HG03039 (cell line): ENCODE measurements around the gene COPS3.

Experiments
- ATAC-seq: cut with Tn5 transposase; IDR thresholded peaks from one replicate; pipeline ENCODE4 v1.9.1; 2021; ENCODE audit warnings: mild to moderate bottlenecking, moderate library complexity; ENCODE audit not compliant: unreplicated experiment

COPS3 gene

DNA sequence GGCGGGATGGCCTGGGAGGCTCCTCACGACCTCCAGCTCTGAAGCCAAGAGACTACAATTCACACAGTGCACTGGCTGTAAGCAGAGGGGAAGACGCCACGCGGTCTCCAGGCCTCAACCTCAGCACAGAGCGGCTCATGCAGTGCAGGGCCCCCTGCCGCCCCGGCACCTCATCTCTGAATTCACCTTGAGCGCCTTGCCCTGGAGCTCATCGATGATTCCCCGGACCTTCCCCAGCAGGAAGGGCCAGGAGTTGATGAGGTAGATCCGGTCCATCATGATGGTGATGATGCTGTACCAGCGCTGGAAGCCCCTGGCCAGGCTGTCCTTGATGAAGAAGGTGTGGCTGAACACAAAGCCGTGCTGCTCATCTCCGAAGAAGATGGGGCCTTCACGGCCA lies 57.3 kb downstream of the COPS3 start:
- no peak for ATAC-seq

DNA sequence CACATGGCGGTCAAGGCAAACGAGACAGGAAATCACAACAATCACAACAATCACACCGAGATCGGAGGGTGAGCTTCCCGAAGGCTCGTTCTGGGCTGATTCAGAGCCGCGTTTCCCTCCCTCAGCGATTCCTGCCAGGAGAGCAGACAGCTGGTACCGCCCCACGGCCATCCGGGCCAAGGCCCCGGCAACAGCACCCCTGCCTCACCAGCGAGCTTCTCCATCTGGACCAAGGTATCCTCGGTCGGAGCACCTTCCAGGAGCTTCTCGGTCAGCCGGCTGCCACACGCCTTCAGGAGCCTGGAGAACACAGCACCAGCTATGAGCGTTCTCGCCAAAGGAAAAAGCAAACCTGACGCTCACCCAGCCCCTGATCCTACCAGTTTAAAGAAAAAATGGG lies 59.7 kb downstream of the COPS3 start:
- no peak for ATAC-seq

DNA sequence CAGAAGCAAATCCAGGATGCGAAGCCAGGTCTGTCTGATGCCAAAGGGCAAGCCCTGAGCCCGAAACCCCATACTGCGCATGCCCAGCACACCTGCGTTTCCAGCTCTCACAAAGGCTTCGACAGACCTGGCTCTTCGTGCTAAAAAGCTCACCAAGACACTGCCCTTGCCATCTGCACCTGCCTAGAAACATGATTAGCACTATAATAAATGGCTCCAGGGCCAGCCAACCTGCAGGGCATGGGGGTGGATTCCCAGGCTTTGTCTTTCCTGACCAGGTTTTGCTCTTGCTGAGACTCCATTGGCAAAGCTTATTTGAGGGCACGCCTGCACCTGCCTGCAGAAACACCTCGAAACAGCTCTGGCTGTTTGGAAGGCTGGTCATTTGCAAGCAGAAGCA lies 60.5 kb downstream of the COPS3 start:
- ATAC-seq, result no peak

DNA sequence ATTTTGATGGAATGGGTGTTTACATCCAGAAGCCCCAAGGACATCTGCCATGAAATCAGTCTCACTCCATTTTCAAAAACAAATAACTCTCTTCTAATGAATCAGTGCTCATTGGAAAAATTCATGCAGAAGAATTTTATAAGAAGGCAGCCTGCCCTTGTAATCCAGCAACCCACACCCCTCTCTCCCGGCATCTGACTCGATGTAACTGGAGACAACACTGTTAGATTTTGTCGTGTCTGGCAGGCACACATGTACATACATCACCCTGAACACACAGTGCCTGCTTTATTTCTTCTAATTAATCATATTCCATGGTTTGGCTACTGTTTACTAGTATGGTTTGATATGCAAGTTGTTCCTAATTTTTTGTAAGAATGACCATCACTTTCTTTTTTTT lies 63.1 kb downstream of the COPS3 start:
- no peak for ATAC-seq

DNA sequence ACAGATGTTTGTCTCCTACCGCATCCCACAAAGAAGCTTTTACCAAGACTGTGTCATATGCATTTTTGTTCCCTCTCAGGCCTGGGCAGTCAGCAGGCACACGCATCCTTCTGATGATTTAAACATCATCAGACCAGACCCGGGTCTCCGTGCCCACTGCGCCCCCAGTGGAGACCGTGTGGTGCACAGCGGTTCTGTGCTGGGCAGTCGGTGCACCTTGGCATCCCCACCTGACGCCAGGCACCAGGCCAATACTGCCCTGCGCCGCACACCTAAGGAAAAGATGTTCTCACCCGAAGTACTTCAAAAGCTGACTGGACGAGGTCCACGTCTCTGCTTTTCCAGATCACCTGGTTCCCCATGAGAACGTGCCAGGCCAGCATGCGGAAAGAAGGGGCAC lies 64.3 kb downstream of the COPS3 start:
- no peak for ATAC-seq

DNA sequence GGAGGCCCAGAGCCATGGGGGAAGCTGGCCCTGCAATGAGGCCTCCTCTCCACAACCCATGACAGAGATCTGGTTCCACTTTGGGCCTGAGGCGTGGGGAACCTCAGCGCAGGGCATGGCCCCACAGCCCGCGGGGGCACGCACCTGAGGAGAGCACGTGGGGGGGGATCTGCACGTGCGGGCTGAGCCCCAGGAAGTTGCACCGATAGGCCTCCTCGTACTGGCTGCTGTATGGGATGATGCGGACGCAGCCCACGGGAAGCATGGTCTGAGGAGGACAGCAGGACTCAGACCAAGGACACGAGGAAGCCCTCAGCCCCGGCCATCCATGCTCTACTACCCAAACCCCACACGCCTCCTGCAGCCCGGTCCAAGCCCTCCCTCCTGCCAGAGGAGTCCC lies 64.8 kb downstream of the COPS3 start:
- ATAC-seq, result no peak

DNA sequence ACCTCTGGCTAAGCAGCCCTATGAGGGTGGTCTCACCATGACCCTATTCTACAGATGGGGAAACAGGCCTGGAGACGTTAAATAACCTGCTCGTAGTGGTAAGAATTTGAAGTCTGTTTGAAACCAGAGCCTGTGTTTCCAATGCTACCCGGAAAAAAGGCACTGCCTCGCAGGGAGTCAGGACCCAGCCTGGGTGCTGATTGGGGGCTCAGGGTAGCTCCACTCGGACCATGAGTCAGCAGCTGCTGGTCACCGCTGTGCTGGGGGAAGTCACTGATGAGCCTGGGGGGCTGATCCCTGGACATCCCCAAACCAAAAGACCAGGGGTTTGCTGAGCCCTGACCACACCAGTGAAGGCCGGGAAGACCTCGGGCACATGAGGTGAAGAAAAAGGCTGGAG lies 65.5 kb downstream of the COPS3 start:
- no peak for ATAC-seq

DNA sequence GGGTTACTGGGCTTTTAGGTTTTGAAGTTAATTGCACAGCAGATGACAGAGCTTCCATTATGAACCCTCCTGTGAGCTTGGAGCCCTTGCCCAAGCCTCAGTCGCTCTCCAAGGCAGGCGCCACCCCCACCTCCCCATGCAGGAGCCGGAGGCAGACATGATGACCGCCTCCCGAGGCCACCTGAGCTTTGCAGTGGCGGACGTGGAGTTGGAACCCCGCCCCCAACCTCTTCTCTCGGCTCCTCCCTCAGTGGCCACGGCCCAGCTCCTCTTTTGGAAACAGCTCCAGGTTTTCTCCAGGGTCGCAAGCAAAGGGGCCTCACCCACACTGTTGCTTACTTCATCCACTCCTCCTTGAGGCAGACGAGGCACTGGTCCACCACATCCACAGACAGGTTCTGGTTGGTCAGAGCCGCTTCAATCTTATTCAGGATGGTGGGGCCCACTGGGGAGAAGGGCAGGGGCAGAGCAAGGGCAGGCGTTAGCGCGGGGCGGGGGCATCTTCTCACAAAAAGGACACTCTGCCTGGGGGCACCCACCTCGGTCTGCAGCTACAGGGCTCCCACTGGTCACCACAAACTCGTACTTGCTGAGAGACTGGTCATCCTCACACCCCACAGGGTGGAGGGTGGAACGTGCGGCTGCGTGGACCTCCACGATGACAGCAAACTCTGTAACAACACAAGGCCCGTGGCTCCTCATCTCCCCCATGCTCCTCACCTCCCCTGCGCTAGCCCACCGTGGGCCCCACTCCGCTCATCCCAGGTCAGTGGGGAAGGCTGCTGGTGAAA lies 66.2 kb downstream of the COPS3 start:
- ATAC-seq, result no peak

DNA sequence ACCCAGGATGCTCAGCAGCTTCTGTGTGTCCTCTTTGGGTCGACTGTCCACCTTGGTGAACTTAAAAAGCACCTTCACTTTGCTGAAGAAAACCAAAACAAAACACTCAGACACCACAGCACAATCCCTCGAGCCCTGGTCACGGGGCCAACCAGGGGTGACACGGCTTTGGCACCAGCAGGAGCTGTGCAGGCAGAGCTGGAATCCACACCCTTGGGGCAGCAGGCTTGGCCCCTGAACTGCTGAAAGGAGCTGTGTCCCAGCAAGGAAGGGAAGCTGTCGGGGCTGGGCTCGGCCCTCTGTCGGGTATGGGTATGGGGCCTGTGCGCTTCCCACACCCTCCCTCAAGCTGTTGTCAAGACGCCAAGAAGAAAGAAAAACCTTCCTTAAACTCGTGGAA lies 67.3 kb downstream of the COPS3 start:
- no peak for ATAC-seq

DNA sequence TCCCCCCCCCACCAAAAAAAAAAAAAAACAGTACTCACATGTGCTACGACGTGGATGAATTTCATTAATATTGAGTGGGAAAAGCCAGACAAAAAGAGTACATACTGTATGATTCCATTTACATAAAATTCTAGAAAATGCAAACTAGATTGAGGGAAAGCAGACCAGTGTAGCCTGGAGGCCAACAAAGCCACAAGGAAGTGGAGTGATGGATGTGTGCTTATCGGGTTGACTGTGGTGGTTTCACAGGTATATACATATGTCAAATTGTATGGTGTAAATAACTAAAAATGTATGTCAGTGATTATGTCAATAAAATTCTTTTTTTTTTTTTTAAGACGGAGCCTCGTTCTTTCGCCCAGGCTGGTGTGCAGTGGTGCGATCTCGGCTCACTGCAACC lies 73.0 kb downstream of the COPS3 start:
- ATAC-seq, result no peak

DNA sequence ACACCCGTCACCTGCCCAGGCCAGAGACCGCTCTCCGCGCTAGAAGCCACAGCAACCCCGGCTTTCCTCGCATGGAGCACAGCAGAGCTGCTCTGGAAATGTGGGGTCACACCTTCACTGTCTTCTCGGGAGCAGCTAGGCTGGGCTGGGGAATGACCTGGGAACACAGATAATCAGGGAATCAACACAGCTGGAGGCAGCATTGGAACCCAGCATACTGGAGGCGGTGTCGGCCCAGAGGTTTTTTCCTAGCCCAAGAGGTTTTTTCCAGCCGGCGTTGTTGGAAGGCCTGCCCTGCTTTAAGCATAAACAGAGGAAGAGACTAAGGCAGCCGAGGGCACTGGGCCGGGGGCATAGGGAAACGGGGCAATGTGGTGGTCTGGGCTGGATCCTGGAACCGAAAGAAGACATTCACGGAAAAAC lies 74.1 kb downstream of the COPS3 start:
- no peak for ATAC-seq

DNA sequence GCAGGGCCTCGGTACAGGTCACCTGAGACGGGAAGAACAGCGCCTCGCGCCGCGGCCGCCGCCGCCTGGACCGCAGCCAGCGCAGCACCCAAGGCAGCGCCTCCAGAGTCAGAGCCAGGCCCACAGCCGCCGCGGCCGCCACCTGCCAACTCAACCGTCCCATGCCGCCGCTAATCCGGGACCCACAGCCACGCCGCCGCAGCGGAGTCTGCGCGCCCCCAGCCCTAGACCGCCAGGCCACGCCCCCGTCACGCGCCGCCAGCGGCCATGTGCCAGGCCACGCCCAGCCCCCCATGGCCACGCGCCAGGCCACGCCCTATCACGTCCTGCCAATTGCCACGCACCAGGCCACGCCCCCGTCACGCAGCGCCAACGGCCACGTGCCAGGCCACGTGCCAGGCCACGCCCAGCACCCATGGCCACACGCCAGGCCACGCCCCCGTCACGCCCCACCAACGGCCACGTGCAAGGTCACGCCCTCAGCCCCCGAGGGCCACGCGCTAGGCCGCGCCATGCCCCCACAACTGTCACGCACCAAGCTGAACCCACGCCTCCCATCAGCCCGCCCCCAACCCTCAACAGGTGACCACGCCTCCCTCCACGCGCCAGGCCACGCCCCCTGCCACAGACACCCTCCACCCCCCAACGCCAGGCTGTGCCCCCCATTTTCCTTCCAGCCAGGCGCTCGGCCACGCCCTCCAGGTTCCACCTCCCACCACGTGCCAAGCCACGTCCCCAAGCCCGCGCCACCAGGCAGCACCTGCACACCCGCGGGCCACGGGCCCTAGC lies 74.7 kb downstream of the COPS3 start, which contains the start of gene PLD6:
TSS of gene PLD6 (minus strand) at position 210 of the 789 bp plus-strand sequence. CDS start at position 163, 47 bp downstream.
- ATAC-seq, result no peak

DNA sequence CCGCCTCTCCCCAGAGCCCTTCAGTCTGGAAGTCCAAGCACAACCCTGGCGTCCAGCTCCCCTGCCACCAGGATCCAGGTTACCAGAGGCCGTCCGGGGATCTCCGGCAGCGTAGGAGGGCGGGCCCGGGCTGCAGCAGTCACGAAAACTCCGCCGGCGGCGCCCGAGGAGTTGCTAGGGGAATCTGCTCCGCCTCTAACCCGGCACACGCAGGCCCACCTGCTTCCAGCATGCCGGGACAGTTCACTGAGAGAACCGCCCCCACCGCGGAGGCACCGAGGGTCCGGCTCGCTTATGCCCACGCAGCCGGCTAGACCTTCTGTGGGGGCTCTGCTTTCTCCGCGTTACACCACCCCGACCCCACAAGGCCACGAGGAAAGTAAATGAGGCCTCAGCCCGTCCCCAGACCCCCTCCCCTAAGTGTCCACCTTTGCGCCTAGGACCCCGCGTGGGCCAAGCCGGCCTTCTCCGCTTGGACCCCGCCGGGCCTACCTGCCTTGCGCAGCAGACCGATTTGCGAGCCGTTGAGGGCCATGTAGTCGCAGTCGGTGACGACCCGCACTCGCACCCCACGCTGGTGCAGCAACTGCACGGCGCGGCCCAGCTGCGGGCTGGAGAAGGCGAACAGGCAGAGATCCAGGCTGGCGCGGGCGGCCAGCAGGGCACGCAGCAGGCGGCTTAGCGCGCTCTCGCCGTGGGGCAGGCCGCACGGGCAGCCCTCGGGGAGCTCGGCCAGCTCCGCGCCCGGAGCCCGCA lies 75.5 kb downstream of the COPS3 start:
- ATAC-seq, result no peak

DNA sequence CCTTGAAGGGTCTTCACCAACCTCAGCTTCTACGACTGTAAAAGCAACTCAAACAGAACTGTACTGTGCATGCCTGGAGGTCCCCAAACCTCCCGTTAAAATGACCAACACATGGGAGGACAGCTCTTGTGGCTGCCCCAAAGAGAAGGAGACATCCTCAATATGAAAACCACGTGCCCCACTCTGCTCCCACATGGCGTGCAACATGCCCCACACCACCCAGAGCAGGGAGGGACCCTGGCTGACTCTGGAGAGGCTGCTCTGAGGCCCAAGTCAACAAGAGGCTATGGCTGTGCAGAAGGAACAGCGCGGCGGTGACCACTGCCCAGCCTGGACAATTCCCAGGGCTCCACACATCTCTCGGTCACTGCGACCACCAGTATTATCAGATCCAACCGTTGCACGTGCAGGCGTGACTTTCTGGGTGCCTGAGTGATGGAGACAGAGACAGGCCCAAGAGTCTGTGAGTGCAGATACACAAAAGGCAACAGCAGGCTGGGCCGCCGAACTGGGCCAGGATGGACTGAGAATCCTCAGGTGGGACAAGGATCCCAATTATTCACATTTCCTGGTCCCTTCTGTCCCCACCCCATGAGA lies 76.3 kb downstream of the COPS3 start:
- ATAC-seq, result no peak

DNA sequence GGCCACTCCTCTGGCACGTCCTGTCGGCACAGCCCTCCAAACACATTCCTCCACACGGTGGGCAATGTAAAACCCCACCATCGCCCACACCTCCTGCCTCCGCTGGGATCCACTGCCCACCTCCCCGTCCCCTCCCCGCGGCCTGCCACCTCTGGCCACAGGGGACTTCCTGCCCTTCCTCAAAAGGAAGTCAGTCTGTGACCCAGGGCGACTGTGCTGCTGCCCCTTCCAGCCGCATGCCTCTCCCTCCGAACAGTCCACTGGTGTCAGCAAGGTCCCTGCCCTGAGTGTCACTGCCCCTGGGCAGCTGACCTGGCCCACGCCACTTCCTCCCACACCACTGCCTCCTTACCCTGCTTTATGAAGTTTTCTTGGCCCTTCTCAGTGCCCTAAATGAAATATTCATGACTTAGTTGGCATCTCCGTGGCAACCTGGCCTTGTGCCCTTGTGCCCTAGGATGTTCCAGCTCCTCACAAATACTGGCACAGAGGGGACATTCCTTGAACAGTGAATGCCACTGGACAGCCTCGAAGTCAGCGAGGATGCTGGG lies 76.9 kb downstream of the COPS3 start:
- ATAC-seq, result no peak

DNA sequence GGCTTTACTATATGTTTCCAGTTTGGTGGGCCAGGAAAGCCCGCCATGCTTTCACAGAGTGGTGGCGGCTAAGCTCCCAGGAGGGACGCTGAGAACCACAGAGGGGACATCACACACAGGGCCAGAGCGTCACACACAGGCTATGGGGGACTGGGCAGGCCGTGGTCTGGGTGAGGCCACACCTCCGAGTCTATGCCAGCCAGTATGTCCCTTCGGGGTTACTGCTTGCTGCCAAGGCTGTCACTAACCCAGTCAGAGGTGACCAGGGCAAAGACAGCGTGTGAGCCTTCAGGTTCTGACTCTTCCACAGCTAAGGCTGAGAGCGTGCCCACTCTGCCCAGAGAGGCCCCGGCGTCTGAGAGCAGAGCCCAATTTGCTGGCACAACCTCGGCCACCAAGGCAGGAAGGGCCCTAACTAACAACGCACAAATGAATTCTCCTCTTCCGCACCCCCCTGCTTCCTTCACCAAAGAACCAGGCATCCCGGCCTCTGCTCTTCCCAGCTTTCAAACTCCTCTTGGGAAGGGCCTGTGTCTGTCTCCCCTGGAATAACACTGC lies 77.8 kb downstream of the COPS3 start:
- ATAC-seq, result no peak

DNA sequence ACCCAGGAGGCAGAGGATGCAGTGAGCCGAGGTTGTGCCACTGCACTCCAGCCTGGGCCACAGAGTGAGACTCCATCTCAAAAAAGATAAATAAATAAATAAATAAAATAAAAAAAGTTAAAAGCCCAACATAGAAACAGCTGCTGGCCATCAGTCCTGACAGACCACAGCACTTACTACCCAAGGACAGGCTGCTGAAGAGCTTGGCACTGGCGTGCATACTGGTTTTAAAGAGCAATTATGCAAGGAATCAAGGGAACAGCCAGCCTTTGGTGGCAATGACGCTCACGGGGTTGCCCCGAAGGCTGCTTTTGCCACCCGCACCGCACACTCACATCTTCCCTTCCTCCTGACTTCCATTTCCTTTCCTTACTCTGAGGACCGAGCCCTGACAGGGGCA lies 79.1 kb downstream of the COPS3 start:
- no peak for ATAC-seq

DNA sequence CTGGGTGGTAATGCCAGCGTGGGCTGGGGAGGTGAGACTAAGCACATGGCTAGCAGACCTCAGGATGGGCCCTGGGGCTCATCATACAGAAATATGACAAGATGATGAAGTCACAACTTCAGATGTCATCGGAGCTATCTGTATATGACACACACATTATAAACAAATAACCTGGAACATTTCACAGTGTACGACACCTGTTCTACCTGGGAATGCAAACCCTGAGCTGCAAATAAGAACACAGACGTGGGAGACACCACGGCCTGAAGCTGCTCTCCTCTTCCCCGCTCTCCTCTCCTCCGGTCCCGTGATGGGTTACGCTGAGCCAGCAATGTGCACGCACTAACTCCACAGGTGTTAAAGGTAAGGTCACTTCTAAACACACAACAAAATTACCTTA lies 79.8 kb downstream of the COPS3 start:
- ATAC-seq, result no peak

DNA sequence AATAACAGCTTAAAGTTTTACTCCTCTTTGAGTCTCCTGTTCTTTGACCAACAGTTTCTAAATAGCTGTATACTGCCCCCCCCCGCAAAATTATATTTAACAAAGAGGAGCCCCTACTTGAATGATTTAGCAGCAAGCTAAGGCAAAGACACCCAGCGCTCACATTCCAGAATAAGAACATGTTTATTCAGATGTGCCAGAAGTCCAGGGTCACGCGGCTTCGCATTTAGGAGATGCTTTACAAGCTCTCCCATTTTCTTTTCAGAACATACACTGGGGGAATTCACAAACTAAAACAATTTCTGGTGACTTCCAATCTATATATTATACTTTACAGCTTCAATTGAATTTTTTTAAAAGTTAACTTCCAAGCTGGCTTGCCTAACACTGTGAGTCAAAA lies 80.2 kb downstream of the COPS3 start:
- no peak for ATAC-seq

DNA sequence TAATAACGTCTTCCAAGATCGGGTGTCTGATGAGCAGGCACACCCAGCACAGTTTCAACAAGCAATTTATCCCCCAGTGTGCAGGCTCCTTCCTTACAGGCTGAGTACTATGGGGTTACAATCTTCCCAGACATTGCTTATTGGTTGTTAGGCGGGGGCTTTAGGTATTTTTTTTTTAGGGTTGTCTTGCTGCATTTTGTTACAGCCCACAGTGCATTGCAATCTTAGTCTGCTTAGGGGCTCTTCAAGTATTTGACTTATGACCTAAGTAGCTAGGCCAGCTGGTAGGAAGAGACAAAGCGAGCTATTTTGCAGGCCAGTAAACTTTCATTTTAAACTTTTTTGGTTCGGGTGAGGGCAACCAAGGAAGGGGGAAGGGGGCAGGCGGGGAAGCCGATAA lies 80.7 kb downstream of the COPS3 start:
- ATAC-seq, result no peak

DNA sequence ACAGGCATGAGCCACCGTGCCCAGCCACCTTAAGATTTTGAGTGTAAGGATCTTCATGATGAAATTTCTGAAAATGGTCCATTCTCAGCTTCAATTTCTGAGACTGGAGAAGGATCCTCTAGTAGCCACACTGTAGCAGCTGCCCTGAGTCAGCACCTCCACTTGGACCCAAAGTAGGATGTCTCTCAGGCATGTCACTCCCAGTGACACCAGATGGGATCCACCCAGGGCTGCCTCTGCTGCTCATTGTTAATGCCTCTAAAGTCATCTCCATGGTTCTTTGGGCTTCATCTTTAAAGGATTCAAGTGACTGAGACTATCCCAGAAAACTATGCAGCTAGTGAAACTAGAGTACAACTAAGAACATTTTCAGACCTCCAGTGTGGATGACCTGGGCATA lies 82.8 kb downstream of the COPS3 start:
- ATAC-seq, result no peak
